HG03060 (cell line): ENCODE measurements around the gene USP10.

Experiments used
- ATAC-seq: cut with Tn5 transposase; IDR thresholded peaks from one replicate; pipeline ENCODE4 v1.9.1; 2021; ENCODE audit warnings: low read depth, moderate number of reproducible peaks; ENCODE audit not compliant: unreplicated experiment

The USP10 gene

DNA sequence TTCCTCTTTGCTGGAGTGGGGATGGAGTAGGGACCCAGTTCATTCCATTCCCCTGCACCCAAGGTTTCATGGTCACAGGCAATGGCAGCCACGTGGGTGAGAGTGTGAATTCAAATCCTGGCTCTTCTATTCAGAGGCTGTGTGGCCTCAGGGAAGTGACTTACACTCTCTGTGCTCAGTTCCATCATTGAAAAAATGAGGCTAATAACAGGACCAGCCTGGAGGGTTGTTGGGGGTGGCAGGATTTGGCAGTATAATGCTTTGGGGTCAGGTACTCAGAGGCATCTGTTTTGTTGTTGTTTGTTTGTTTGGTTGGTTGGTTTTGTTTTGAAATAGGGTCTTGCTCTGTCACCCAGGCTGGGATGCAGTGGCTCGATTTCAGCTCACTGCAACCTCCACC lies 117.8 kb downstream of the USP10 start:
- ATAC-seq, result no peak

DNA sequence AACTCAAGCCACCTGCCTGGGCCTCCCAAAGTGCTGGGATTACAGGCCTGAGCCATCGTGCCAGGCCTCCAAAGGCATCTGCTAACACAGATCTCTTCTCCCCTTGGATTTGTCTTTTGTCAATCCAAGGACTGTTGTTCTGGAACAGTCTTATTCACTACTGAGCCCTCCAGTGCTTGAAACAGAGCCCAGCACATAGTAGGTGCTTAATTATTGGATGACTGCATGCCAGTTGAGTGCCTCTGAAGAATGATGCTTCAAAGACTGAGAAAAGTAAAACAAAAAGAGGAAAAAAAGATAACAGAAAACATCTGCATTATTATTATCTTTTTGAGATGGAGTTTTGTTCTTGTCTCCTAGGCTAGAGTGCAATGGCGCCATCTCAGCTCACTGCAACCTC lies 118.3 kb downstream of the USP10 start:
- ATAC-seq, result no peak

DNA sequence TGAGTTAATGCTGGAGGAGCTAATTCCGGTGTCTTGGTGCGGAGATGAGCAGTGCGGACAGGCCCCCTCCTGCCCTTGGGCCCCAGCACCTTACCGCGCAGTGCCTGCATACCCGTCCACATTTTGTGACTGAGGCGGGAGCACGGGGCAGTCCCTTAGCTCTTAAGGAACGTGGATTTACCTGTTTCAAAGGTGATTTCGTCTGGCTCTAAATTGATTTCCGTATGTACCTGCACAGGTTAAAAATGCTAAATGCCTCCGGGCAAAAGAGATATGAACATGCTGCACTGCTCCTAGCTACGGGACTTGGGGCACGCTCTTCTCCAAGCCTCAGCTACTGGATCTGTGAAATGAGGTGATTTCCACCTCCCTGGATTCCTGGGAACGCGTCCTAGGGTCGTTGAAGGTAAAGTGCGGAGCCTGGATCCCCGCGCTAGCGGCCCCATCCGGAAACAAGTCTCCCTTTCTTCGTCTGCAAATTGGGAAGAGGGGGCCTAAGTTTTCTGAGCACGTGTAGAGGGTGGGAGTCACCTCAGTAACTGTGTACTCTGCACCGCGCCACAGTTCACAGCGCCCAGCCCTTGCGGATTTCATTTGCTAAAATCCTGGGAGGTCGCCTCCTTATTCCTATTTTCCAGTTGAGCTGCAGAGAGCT lies 119.3 kb downstream of the USP10 start:
- no peak for ATAC-seq

DNA sequence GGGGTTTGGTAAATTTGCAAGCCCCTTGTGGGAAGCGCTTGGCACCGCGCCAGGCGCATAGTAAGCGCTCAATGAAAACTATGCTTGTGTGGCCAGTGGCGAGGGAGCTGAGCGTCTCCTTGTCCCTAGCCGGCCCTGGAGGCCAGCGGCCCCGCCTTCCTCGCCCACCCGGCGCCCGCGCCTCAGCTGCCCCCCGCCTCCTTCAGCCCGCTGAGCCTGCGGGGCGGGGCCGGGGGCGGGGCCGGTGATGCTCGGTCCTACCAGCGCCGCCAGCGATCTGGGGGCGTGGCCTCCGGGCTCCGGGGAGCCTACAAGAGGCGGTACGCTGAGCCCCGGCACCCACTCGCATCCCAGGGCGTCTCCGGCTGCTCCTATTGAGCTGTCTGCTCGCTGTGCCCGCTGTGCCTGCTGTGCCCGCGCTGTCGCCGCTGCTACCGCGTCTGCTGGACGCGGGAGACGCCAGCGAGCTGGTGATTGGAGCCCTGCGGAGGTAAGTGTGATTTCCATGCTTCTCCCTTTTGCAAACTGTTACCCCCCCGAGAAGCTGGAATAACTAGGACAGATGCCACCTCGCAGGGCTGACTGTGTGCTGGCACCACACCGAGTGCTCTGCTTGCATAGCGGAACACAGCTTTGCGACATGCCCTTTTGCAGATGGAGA lies 120.0 kb downstream of the USP10 start, which contains the start of gene CRISPLD2:
TSS of gene CRISPLD2 (plus strand) at position 342 of the 661 bp plus-strand sequence. CDS start 18,511 bp downstream, outside the sequence.
- no peak for ATAC-seq

DNA sequence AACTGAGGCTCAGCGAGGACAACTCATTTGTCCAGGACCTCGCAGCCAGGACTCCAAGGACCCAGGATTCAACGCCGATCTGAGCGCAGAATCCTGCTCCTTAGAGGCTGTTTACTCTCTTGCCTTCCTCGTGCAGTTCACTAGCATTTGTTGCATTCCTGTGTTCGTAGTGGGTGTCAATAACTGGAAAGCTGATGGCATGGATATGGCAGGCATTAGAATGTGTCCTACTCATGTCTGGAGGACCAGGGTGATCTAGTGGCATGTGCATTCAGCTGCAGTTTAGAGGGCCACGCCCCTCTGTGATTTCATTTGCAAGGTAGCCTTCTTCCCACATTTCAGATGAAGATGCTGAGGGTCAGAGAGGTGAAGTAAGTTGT lies 120.5 kb downstream of the USP10 start:
- no peak for ATAC-seq

DNA sequence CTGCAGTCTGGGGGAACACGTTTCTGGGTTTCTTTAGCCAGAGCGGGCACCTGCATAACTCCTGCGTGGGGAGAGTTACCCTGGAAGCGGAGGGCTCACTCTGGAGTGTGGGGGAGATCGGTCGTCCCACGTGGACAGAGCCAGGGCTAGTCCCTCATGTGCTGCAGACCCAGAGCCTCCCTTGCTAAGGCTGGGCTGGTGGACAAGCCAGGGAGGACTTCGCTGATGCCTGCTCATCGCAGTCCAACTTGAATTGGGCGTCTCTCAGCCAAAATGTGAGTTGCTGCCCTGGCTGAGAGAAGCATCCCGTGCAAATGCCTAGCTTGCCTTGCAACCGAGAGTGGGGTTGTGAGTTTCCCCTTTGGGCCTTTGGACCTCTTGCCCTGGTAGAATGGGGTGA lies 121.0 kb downstream of the USP10 start:
- no peak for ATAC-seq

DNA sequence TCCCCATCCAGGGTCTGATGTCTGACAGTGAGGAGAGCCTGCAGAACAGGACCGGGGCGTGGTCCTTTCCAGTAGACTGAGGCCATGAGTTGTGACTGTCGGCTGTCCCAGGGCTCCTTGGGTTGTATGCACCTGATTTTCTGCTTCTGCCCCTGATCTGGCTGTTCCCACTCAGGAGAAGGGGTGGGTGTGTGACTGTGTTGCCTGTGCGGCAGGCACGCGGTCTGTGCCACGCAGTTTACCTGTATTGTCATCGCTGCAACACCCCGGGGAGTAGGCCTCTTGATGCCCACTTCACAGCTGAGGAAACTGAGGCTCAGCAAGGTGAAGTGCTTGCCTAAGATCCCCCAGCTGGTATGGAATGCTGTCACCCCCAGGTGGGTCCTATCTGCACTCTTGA lies 121.4 kb downstream of the USP10 start:
- no peak for ATAC-seq

DNA sequence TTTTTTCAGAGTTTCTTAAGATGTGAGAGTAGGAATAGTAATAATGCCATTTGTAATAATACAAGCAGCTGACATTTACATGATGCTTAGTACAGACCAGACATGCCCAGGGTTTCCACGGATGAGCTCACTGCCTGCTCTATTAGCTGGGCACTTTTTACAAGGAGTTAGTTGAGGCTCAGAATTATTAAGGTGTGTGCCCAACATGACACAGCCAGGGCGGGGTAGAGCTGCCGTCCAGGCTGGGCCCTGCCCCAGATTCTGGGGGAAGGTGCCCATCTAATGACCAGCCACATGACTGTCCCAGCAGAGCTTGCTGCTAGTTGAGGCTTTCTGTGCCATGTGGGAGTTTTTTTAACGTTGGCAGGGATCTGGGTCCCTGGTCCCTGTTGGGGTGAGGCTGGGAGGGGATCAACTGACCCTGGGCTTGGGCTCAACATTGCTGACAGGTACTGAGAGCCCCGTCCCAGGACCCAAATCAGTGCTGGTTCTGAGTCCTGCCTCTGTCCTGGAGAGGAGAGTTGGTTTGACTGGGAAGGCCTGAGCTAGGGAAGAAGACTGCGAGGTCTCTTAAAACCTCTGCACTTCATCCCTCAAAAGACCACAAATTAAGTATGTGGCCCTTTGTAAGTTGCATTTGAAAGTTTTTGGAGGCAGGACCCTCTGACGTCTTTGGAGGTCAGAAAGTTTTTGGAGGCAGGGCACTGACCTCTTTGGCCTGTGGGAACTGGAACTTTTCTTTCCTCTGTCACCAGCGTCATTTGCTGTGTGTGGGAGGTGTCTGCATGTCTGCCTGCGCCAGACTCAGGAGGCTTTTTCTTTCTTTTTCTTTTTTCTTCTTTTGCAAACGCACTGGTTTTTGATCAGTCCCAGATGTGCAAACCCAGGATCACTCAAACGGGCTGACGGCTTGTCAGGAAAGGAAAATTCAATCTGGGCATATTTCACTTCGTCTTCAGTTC lies 122.2 kb downstream of the USP10 start:
- no peak for ATAC-seq

DNA sequence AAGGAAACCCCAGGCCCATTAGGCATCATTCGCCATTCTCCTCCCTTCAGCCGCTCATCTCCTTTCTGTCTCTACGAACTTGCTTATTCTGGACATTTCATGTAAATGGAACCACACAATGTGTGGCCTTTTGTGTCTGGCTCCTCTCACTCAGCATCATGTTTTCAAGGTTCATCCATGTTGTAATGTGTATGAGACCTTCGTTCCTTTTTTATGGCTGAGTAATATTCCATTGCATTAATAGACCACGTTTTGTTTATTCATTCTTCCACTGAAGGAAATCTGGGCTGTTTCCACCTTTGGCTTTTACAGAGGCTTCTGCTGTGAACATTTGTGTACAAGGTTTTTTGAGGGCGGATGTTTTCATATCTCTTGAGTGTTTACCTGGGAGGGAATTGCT lies 123.2 kb downstream of the USP10 start:
- no peak for ATAC-seq

DNA sequence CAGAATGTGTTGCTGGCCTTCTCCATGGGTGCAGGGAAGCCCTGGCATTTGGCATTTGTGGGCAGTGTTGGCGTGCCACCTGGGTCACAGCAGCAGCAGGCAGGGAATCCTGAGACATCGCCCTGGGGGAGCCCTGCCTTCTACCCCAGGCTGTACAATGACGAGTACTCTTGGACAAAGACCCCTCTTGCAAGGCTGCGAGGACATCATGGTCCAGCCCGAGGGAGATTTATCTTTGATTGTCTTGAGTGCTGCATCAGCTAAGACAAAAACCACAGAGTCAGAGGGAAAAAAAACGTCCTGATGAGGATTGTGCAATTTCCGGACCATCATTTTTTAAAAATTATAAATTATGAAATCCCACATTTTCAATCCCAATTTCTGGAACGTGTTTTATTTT lies 123.7 kb downstream of the USP10 start:
- ATAC-seq, result no peak

DNA sequence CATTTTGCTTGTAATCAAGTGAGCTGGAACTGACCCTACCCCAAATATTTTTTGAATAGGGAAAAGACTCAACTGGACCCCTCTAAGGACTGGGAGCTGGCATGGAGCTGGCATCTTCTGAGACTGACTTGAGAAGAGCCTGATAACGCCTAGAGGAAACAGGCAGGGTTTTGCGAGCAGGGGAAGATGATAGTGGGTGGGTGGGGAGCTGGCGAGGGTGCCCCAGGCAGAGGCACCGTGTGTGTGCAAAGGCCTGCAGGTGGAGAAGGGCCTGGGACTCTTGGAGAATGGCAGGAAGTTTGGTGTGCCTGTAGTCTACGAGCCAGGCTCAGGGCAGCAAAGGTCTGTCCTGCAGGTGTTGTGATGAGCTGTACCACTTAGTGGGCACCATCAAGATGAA lies 124.1 kb downstream of the USP10 start:
- no peak for ATAC-seq

DNA sequence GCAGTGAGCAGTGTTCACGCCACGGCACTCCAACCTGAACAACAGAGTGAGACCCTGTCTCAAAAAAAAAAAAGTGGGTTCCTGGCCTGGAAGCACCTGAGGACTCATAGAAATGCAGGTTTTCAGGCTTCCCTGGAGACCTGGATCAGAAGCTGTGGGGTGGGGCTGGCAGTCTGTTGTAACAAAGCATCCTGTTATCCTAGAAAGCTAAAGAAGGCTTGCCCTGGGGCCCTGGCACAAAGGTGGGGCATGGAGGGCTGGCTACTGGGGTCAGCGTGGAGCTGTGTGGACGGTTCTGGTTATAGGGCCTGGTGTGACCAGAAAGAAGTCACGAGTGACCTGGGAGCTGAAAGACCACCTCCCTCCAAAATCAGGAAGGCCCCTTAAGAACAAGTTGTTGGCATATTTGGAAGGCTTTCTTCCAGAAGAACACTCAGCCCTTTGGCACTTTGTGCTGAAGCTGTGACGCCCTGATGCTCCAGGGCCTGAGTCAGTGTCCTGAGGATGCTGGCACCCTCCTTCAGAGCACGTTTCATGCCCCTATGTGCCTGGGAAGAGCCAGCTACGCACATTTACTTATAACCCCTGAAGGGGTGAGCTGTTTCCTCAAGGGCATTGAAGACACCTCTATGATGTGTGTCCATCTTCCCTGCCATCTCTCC lies 126.2 kb downstream of the USP10 start:
- no peak for ATAC-seq

DNA sequence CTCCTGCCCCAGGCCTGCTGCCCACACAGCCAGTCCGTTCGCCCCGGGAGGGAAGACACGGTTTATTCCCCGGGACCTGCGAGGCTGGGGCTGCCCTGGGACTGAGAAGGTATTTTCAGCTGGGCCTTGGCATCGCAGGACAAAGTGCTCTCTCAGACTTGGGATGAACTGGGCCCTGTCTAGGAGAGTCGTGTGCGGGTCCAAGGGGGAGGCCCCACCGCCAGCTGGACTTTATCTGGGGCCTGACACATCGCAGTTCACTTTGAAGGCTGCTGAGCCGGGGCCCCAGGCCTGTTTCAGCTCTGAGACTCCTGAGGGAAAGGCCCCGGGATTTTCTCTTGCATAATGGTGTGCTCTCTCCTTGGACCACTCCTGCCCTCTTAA lies 126.8 kb downstream of the USP10 start:
- no peak for ATAC-seq

DNA sequence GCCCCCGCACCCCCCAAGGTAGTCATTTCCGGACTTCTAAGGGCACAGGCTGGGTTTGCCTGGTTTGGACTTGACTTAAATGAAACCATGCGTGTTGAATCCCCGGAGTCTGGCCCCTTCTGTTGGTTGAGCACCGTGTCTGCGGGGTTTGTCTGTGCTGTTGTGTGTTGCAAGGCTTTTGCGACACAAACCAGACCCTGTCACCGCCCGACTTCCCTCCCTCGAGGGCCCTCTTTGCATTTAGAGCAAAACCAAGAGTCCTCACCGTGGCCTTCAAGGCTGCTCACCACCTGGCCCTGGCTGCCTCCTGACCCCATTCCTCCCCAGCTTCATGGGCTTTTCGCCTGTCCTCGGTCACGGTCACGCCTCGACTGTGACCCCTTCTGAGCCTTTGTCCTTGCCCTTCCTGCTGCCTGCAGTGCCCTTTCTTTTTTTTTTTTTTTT lies 127.4 kb downstream of the USP10 start:
- ATAC-seq, result no peak

DNA sequence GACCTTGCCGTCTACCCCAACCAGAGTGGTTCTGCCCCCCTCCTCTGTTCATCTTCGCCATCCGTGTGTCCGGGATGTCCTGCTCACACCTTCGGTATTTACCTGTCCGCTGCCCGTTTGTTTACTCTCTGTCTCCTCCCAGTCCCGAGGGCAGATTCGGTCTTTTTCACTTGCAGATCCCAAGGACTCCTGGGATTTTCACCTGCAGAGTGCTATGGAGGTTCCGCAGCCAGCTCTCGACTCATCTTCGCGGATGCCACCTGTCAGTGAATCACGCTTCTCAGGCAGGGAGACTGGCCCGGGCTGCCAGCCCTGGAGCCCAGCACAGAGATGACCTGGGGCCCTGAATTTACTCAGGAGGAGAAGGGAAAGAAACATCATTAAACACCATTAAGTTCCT lies 128.1 kb downstream of the USP10 start:
- no peak for ATAC-seq

DNA sequence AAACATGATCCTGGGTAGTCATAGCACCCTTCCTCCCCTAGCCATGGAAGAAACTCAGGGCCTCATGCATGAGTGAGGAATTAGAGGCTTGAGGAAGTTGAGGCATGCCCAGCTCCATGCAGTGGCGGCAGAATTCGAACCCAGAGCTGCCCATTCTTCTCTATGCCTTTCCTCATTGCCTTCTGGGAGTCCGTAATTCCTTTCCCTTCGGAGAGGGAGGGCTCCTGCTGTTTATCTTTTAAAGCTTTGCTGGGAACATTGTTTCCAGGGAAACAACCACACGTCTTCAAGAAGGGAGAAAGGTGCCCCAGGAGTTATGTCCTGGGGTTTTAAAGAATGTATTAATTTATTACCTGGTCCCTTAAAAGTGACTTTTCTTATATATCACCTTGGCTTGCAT lies 128.5 kb downstream of the USP10 start:
- ATAC-seq, result no peak
